SHP77 treated with DMSO at 0.1 percent for 48 hours (cell line): ENCODE results near the gene SAXO1.
"Not testable (repeated sequence)": the region's sequence is repeated elsewhere in the genome, so short reads cannot be mapped to it uniquely, and the experiment has no call there.

Experiments used
- DNase-seq: peaks from one replicate; lab custom pipeline; 2025; lab: John Stamatoyannopoulos, UW

SAXO1 gene

GRCh38 chr9:18999173-18999785 lies 33.7 kb downstream of the SAXO1 start:
- DNase-seq = no peak

GRCh38 chr9:18997151-18997550 lies 35.9 kb downstream of the SAXO1 start:
- no peak for DNase-seq

- DNase-seq = no peak
Observed at GRCh38 chr9:18996211-18996610, 36.8 kb downstream of the SAXO1 start.

GRCh38 chr9:18994263-18994916 lies 38.6 kb downstream of the SAXO1 start:
- no peak for DNase-seq

GRCh38 chr9:18991197-18991596 lies 41.8 kb downstream of the SAXO1 start:
- DNase-seq = not testable (repeated sequence)

GRCh38 chr9:18990494-18990893 lies 42.5 kb downstream of the SAXO1 start:
- DNase-seq = no peak

GRCh38 chr9:18989865-18990264 lies 43.1 kb downstream of the SAXO1 start:
- DNase-seq = no peak

GRCh38 chr9:18989097-18989496 lies 43.9 kb downstream of the SAXO1 start:
- DNase-seq = no peak

- no peak for DNase-seq
Observed at GRCh38 chr9:18988003-18988402, 45.0 kb downstream of the SAXO1 start.

- no peak for DNase-seq
Observed at GRCh38 chr9:18985996-18986395, 47.0 kb downstream of the SAXO1 start.

- no peak for DNase-seq
Observed at GRCh38 chr9:18985464-18985951, 47.5 kb downstream of the SAXO1 start.

- DNase-seq = no peak
Observed at GRCh38 chr9:18982262-18982620, 50.8 kb downstream of the SAXO1 start.

GRCh38 chr9:18981476-18982261 lies 51.3 kb downstream of the SAXO1 start:
- no peak for DNase-seq

GRCh38 chr9:18980189-18980588 lies 52.8 kb downstream of the SAXO1 start:
- no peak for DNase-seq

- no peak for DNase-seq
Observed at GRCh38 chr9:18979367-18979766, 53.6 kb downstream of the SAXO1 start.

GRCh38 chr9:18978188-18978587 lies 54.8 kb downstream of the SAXO1 start:
- DNase-seq = no peak

- DNase-seq = no peak
Observed at GRCh38 chr9:18976709-18977531, 56.1 kb downstream of the SAXO1 start.

GRCh38 chr9:18976221-18976708 lies 56.7 kb downstream of the SAXO1 start:
- no peak for DNase-seq

- no peak for DNase-seq
Observed at GRCh38 chr9:18973348-18973747, 59.7 kb downstream of the SAXO1 start.

- DNase-seq = no peak
Observed at GRCh38 chr9:18972675-18973074, 60.3 kb downstream of the SAXO1 start.

- DNase-seq = no peak
Observed at GRCh38 chr9:18971909-18972308, 61.1 kb downstream of the SAXO1 start.

- no peak for DNase-seq
Observed at GRCh38 chr9:18971404-18971803, 61.6 kb downstream of the SAXO1 start.
